ENCODE measurements around the gene ALPP.

DNA sequence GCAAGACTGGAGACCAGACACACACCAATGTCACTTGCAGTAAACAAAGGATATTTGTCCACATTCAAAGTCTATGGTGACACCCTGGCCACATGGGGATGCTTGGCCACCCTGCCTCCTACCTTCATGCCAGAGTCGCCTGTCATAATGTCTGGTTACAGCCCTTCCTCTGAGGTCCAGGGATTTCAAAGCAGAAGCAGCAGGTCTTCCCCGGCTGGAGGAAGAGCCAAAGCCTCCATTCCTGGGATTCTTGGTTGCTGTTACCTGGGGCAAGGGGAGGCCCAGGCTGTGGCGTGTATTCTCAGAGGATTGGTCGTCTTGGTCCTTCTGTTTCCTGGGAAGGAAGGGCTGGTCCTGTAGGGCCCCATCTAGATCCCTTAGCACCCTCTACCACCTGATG lies 2.3 kb upstream of the ALPP start:
- no peak for TF ChIP-seq EZH2 (IDR thresholded peaks at IDR 0.05; ENCODE audit: borderline replicate concordance, low read depth, low read length, severe bottlenecking)
- TF ChIP-seq, protein P1, sequence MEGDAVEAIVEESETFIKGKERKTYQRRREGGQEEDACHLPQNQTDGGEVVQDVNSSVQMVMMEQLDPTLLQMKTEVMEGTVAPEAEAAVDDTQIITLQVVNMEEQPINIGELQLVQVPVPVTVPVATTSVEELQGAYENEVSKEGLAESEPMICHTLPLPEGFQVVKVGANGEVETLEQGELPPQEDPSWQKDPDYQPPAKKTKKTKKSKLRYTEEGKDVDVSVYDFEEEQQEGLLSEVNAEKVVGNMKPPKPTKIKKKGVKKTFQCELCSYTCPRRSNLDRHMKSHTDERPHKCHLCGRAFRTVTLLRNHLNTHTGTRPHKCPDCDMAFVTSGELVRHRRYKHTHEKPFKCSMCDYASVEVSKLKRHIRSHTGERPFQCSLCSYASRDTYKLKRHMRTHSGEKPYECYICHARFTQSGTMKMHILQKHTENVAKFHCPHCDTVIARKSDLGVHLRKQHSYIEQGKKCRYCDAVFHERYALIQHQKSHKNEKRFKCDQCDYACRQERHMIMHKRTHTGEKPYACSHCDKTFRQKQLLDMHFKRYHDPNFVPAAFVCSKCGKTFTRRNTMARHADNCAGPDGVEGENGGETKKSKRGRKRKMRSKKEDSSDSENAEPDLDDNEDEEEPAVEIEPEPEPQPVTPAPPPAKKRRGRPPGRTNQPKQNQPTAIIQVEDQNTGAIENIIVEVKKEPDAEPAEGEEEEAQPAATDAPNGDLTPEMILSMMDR (IDR thresholded peaks at IDR 0.05; ENCODE audit: borderline replicate concordance, extremely low read depth, low read length, poor library complexity, severe bottlenecking) = no peak
